ENCODE measurements around the gene CDC34.
A peak's percentile ranks its signal among the peaks of the same experiment; 100 is the strongest.

CDC34 gene

DNA sequence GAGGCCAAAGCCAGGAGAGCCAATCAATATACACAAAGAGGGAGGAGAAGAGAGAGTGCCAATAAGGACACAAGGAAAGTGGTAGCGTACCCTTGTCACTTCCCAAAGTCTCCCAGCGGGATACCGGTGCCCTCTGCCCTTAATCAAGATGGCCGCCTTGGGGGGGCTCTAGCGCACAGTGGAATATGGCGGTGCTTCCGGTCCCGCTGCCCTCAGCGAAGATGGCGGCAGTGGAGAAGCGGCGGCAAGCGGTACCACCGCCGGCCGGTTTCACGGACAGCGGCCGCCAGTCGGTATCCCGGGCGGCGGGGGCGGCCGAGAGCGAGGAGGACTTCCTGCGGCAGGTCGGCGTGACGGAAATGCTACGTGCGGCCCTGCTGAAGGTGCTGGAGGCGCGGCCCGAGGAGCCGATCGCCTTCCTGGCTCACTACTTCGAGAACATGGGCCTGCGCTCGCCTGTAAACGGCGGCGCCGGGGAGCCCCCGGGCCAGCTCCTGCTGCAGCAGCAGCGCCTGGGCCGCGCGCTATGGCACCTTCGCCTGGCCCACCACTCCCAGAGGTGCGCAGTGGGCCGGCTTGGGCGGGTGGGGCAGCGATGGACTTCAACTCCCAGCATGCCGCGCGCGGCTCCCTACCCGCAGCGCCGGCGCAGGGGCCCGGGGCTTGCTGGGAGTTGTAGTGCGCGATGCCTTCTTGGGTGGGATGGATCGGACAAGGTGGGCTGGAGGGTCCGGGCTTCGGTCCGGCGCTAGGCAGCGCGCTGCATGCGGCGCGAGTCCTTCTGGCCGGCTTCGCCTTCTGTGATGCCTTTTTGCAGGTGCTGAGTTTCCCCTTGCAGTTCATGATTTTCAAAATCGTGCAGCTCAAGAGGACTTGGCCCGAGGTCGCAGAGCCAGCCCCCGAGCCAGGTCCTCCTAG is 24.0 kb upstream of the CDC34 start, which contains the start of gene TPGS1:
Gene TPGS1 (plus strand): TSS at position 212 of the 918 bp plus-strand sequence. CDS start 10 bp downstream, at position 222.
- TF ChIP-seq, protein P1, sequence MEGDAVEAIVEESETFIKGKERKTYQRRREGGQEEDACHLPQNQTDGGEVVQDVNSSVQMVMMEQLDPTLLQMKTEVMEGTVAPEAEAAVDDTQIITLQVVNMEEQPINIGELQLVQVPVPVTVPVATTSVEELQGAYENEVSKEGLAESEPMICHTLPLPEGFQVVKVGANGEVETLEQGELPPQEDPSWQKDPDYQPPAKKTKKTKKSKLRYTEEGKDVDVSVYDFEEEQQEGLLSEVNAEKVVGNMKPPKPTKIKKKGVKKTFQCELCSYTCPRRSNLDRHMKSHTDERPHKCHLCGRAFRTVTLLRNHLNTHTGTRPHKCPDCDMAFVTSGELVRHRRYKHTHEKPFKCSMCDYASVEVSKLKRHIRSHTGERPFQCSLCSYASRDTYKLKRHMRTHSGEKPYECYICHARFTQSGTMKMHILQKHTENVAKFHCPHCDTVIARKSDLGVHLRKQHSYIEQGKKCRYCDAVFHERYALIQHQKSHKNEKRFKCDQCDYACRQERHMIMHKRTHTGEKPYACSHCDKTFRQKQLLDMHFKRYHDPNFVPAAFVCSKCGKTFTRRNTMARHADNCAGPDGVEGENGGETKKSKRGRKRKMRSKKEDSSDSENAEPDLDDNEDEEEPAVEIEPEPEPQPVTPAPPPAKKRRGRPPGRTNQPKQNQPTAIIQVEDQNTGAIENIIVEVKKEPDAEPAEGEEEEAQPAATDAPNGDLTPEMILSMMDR (IDR thresholded peaks at IDR 0.05; ENCODE audit: low read depth, low read length, missing control alignments) = no peak
- peak within 1 kb of the TSS; percentile 85 for H3K4me3 ChIP-seq (ENCODE audit: low read depth, low read length)
- DNase-seq (ENCODE audit: low read depth) = no peak

DNA sequence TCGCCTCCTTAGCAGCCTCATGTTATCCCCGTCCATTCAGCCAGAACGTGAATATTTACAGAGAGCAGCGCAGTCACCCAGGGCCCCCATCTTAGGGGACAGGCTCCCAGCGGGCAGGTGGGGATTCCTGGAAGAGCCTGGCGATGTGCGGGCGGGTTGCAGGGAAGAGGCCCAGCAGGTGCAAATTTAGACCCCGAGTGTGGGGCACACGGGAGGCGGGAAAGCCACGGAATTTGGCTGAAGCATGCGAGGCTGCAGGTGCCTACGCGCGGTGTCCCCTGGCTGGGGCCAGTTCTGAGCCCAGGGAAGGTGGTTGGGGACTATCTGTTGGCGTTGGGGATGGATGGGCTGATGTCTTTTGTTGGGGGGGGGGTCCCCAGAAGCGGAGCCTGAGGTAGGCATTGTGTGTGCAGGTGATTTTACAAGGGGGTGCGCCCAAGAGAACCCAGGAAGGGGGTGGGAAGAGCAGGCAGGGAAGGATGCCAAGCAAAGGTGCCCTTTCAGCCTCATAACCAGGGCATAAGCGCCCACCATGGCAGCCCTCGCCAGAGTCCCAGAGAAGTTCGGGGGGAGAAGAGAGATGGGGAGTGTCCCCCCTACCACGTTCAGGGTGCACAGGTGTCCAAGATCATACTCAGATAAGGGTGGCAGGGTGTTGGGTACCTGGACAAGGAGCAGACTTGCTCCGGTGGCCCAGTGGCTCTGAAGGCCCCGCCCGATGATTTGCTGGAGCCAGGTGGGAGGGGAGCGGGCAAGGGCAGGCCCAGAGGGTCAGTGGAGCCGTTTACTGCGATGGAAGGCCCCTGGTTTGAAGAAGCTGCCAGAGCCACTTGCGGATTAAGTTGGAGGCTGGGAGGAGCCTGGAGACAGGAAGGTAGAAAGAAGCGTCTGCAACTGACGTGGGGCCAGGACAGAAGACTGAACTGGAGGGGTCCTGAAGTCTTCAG is 23.1 kb upstream of the CDC34 start:
- TF ChIP-seq, protein P1 (IDR thresholded peaks at IDR 0.05; ENCODE audit: low read depth, low read length, missing control alignments) = no peak

DNA sequence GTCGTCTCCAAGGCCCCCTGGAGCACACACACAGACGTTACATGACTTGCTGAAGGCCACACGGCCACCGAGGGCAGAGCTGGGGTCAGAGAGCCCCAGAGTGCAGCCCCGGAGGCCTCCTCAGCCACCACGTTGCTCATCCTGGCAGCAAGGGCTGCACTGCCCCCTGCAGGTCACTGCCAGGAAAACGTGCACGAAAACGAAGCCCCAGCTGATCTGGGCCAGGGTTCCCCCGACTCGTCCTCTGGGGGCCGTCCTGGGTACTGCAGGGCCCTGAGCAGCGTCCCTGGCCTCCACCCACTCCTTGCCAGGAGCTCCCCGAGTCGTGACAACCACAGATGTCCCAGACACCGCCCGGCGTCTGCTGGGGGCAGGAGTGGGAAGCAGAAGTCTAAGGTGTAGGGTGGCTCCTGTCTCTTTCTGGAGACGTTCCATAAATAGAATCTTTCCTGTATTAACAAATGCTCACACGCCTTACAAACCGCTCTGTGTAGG is 20.9 kb upstream of the CDC34 start:
- TF ChIP-seq, protein P1 (IDR thresholded peaks at IDR 0.05; ENCODE audit: low read depth, low read length, missing control alignments) = peak; percentile 100
- peak; percentile 75 for DNase-seq (ENCODE audit: low read depth)
- H3K4me3 ChIP-seq (ENCODE audit: low read depth, low read length) = peak overlapping the region; percentile 1

More for the DNA sequence above, 23.1 kb upstream of the CDC34 start:
- peak overlapping the region; percentile 85 for H3K4me3 ChIP-seq (ENCODE audit: low read depth, low read length)
- DNase-seq (ENCODE audit: low read depth) = no peak

DNA sequence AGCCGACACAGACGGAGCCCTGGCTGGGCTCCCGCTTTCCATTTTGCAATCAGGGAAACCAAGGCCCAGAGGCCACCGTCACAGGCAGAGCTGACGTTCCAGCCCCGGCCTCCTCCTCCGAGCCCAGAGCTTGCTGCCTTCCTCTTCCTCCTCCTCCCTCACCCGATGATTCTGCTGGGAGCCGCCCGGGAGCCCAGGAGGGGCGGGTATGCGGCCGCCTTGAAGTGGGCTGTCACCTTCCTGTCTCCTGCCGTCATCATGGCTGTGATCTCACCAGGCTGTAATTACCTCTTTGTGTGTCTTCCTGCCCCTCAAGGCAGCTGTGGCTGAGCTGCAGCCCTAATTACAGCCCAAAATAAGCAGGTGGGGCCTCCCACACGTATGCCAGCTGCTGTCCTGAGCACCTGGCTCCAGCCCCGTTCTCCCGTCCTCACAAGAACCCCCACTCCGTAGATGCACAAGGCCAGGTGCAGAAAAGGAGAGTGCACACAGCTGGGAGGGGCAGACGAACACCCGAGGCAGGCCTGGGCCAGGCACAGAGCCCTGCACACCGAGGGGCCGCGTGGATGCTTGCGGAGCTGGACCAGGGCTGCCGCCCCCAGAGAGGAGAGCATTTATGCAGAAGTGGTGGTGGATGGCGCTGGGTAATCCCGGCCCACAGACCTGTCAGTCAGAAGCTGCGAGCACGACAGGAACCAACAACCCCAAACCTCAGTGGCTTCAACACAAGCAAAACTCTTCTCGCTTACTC is 20.3 kb upstream of the CDC34 start:
- TF ChIP-seq, protein P1 (IDR thresholded peaks at IDR 0.05; ENCODE audit: low read depth, low read length, missing control alignments) = no peak
- H3K4me3 ChIP-seq (ENCODE audit: low read depth, low read length) = peak overlapping the region; percentile 1
- no peak for DNase-seq (ENCODE audit: low read depth)

DNA sequence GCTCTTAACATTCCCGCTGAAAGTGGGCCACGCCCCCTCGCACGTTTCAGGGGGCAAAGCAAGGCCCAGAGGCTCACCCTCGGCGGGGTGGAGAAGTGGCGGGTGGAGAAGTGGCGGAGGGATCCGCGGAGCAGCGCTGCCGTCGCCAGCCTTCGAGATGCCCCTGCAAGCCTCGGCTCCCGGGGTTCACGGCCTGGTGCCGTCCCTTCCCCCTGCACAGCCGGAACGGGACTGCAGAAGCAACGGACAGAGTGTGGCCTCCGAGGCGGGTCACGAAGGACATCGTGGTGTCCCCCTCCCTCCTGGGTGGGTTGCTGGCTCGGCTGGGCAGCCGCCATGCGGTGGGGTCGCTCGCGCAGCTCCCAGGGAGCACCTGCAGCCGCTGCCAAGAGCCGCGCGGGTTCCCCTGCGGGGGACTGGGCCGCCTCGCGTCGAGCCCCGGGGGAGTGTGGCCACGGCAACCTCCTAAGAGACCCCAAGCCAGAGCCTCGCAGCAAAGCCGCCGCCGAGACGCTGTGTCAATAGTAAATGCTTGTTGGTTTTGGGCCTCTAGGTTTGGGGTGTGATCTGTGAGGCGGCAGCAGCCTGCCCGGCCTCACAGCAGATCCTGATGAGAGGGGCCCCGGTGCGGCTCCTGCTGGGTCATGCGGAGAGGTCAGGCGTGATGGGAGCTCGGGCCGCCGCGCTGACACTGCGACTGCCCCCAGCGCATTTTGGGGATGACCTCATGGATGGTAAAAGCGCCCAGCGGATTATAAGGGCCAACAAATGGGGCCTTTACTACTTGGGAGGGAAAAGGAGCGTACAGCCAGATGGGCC is 18.8 kb upstream of the CDC34 start:
- H3K4me3 ChIP-seq (ENCODE audit: low read depth, low read length) = no peak overlapping the region
- TF ChIP-seq, protein P1 (IDR thresholded peaks at IDR 0.05; ENCODE audit: low read depth, low read length, missing control alignments) = no peak
- DNase-seq (ENCODE audit: low read depth) = no peak

Measured in GM12864 (cell line).